Loucy (cell line): ENCODE data around the gene OR2V1.

Experiments
- CTCF ChIP-seq: fragments of 200-600 bp; sonication (generic); conservative IDR thresholded peaks from 2 replicates; pipeline ENCODE4 v1.5.1; 2014; ENCODE audit warnings: mild to moderate bottlenecking, antibody characterized with exemption, low read length
- EZH2phosphoT487 ChIP-seq: fragments of 200-600 bp; IDR thresholded peaks from 2 replicates; pipeline ENCODE4 v1.6.1; 2018; ENCODE audit warnings: antibody characterized with exemption, mild to moderate bottlenecking, moderate library complexity, borderline replicate concordance

- TF ChIP-seq CTCF (no peak), EZH2phosphoT487 (no peak)
These were observed 12.6 kb downstream of the OR2V1 start for GRCh38 chr5:181118369-181118768.
